HG02884 (cell line): ENCODE measurements around the gene TM7SF2.

Experiments
- ATAC-seq: cut with Tn5 transposase; IDR thresholded peaks from one replicate; pipeline ENCODE4 v1.9.1; 2021; ENCODE audit warnings: mild to moderate bottlenecking, moderate library complexity; ENCODE audit not compliant: unreplicated experiment

The TM7SF2 gene

DNA sequence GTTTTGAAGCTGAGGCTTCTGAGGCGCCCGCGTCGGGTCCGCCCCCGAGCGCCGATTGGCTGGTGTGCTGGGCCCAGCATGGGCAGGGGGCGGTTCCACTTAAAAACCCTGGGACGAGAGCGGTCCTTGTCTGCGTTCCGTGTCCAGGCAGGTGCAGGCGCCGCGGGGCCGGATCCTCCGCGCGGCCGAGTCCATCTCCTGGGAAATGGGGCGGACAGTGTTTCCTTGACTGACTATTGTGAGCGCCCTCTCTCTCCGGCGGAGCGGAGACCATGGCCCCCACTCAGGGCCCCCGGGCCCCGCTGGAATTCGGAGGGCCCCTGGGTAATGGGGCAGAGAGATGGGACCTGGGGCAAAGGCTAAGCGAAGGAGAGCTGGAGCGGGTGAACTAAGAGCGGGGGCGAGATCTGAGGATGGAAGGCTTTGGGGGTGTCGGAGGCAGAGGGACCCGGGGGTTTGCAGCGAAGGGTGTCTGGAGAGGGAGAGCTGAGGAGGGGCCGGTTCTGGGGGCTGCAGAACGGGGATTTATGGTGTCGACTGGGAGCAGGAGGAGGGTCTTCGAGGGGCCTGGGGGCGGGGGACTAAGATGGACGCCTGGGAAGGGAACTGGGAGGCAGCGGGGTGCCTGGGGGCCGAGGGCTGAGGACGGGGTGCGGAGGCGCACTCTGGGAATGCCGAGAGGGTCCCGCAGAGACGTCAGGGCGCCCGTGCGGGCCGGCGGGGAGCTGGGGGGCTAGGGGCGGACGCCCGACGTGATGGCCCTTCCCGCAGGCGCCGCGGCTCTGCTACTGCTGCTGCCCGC, at the start of gene TM7SF2:
TM7SF2 (plus strand) TSS at position 129 of the 802 bp plus-strand sequence; CDS start at position 273, 144 bp downstream.
- ATAC-seq = peak; percentile 56

DNA sequence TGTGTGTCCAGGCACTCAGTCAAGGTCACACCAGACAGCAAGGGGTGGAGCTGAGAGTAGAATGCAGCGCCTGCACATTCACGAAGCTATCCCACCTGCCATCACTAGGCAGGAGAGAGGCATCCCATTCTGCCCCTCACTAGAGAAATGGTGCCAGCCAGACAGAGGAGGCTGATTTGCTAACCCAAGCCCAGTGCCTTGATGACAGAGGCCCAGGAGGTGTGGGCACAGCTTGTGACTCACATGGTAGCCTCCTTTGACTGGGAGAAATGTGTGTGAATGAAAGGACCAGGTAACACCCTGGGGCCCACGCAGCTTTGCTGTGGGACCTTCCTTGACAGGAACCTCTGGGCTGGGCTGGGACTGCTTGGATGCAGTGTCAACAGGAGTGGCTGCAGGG, 48.1 kb upstream of the TM7SF2 start:
- no peak for ATAC-seq

DNA sequence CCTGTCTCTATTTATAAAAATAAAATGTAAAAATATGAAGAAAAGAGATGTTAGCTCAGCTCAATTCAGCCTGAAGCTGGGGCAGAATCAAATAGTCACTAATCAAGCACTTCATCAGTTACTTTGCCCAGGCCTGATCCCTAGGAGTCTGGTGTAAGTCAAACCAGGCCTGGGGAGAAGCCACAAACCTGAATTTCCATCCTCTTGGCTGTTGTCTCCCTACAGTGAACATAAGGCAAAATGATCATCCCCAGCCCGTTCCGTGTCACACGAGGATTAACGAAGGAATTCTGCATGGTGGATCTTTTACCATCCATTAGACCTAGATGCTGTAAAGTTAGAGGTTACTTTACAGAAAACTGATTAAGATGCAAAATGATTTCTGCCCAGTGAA, 46.8 kb upstream of the TM7SF2 start:
- ATAC-seq = no peak

DNA sequence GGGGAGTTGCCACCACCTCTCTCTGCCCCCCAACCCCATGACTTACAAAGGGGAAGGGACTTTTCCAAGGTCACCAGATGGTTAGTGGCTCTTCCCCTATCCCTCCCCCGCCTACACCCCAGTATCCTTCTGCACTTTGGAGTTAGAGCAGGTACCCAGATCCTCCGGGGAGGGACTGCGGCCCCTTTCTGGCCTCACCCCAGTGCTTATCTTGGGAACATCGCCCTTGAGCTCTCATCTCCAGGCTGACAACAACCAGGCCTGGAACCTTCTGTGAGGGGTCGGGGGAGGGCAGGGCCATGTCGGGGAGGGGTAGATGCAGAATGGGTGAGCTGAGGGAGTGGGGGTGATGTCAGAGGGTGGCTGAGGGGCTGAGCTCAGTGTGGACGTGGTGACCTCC, 45.8 kb upstream of the TM7SF2 start:
- ATAC-seq = no peak

DNA sequence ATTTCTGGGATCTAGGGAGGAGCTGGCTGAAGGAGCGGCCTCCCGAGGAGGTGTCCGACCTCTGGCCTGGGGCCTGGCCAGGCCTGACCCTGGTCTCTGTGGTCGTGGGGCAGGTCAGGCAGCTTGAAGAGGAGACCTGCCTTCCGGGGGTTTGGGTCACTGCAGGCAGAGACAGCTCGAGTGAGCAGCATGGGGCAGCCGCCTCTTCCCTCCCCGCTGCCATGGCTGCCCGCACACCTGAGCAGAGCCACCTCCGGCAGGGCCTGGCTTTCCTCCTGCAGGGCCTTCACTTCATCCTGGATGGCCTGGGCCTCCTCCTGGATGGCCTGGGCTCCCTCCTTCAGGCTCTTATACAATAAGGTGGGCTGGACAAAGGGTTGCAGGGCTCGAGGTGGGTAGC, 45.4 kb upstream of the TM7SF2 start:
- ATAC-seq = no peak

DNA sequence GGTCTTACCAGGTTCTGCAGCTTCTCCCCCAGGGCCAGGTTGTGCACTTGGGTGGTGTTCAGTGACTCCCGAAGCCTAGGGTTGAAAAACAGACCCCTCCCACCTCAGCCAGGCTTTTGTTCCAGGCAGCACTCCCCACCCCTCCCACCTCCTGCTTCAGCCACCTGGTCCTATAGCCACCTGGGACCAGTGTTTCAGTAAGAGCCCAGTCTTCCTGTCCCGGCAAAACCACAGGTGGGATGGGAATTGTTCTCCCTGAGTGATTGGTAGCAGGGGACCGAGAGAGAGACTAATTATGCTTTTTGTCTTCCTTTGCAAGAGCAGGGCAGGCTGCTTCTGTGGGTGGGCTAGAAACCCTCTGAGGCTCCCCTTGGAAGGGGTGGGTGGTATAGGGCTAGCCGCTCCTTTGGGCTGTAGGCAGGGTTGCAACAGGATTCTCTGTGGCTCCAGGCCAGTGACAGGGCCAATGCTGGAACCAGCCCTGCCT, 44.8 kb upstream of the TM7SF2 start:
- ATAC-seq = no peak

DNA sequence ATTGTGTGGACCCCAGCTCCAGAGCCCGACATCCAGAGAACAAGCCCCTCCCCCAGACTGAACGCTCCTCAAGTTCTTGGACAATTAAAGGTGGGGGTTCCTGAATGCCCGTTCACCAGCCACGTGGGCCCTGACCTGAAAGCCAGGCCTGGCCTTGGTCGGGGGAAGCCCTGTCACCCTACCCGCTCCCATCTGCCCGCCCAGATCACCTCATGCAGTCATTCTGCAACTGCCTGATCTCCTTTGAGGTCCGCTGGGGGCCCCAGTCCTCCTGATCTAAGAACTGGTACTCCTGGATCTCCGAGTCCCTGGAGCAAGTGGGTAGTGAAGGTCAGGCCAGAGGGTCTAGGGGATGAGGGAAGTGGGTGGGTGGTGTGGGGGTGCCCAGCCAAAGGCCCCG, 44.2 kb upstream of the TM7SF2 start:
- ATAC-seq = no peak

DNA sequence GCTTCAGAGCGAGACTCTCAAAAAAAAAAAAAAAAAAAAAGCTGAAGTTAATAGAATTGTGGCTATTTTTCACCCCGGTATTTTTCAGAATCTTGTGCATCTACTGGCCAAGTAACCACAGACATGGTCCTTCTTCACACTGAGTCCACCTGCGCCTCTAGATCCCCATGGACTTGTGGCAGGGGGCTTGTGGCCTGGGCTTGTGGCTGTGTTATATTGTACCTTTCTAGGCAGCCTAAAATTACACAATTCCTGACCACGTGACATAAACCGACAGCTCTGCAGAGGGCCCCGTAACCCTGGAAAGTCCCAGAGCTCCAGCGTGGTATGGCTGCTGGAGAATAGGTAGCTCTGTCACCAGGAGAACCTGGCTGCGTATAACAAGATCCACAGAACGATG, 42.5 kb upstream of the TM7SF2 start:
- ATAC-seq = no peak

DNA sequence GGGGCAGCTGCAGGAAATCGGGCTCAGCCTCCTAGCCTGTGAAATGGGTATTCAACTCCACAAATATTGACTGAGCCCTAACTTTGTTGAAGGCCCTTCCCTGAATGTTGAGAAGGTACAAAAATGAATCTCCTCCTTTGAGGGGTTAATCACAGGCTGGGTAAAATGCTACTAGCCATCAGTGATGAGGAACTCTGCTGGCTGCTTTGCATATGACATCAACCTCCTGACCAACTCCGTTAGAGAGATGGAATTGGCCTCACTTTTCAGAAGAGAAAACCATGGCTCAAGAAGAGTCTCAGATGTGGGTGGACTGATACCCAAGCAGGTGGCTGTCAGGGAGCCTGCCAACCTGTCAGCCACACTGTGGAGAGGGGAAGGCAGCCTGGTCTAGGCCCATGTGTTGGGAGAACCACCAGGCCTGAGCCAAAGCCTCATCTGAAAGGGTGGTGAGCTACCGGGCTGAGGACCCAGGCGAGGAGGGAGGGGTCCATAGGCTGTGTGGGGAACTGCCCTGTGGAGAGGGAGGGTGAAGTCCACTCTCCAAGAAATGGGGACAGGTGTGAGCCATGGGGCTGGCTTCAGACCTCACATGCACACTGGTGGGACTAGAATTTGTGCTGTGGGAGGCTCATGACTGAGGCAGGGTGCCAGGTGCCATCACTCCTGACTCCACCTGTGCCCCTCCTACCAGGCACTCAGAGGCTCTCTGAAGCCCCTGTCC, 39.6 kb upstream of the TM7SF2 start:
- ATAC-seq = no peak

DNA sequence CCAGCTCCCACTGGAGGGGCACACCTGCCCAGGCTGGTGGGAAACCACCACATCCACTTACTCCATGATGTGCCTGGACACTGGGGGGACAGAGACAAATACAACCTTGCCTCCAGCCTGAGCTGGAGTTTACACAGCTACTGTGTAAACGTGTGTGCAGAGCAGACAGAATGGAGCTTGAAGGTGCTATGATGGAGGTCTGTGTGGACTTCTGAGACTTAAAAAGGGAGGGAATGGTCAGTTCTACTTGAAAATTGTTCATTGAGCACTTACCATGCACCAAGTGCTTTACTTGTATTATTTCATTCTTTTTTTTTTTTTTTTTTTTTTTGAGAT, 39.1 kb upstream of the TM7SF2 start:
- ATAC-seq = no peak

DNA sequence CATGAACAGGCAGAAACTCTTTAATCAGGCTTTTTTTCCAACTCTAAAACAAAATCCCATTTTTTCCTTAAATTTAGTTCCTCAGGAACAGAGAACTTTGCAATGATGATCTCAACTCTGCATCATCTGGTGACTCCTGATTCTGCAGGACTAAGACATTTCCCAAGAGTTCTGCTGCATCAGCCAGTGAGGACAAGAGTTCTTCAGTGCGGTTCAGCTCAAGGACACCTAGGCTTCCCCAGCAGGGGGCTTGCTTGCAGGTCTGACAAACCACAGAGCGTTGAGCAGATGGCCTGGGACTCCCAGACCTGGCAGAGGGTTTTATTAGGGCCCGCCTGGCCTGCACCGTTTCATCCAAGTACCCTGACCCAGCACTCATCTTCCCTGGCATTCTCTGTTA, 34.2 kb upstream of the TM7SF2 start:
- no peak for ATAC-seq

DNA sequence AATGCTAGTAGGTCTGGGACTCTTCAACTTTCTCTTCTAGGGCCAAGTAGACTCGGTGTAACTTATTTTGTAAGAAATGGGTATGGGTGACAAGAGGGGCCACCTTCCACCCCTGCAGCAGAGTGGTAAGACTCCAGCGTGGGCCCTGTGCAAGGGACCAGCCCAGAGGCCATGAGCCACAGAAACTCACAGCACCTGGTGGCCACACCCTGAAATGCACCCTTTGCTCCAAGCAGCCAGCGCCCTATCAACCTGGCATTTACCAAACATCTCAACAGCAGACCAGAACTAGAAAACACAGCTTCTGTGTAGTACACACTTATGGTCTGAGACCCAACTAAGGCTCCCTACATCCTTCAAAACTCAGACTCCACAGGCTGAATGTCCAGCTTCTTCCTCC, 33.5 kb upstream of the TM7SF2 start:
- ATAC-seq = no peak

DNA sequence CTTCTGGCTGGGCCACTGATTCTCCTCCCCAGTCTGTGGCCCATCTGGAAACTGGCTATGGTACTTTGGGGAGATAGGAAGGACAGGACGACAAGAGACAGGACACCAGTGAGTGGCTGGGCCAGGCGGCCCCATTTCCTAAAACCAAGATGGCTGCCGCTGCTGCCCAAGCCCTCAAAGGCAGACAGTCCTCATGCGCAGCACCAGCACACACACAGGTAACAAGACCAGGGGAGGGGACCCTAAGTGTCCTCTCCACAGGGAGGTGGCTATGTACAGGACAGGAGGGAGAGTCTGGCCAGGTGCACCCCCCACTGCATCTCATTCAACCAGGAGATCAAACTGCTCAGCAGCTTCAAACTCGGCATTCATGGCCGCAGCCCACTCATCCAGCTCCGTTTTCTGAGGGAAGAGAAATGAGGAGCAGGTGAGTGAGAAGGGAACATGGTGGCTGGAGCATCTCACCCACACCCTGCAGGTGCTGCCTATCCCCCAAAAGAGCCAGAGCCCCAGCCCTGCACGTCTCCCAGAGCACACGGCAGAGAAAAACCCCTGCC, 32.8 kb upstream of the TM7SF2 start:
- ATAC-seq = no peak

DNA sequence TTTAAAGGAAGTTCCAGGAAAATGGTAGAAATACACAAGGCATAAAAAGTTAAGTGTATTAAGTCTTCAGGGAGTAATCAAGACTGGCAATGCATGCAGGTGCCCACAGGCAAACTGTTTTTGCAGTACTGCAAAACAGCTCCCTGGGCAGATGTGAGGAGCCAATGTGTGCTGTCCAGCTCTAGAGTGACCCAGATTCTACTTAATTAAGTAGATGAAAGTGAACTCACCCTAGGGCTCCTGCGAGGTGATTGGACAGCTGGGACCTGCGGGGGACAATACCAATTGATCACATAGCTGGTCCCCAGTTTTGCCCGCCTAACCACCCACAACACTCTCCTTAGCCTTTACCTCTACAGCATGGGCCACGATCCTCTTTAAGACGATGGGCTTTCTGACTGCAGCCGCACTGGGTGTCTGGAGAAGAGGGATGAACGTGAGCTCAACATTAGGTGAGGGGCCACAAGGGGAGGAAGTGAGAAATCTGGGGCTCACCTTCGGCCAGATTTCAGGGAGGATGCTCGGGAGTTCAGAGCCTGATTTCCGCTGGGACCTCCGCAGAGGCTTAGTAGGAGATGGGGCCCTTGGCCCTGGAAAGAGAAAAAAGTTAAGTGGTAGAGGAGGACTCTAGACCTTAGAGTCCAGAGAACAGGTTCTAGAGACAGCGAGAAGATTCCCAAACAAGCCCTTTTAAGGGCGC, 28.4 kb upstream of the TM7SF2 start:
- no peak for ATAC-seq

DNA sequence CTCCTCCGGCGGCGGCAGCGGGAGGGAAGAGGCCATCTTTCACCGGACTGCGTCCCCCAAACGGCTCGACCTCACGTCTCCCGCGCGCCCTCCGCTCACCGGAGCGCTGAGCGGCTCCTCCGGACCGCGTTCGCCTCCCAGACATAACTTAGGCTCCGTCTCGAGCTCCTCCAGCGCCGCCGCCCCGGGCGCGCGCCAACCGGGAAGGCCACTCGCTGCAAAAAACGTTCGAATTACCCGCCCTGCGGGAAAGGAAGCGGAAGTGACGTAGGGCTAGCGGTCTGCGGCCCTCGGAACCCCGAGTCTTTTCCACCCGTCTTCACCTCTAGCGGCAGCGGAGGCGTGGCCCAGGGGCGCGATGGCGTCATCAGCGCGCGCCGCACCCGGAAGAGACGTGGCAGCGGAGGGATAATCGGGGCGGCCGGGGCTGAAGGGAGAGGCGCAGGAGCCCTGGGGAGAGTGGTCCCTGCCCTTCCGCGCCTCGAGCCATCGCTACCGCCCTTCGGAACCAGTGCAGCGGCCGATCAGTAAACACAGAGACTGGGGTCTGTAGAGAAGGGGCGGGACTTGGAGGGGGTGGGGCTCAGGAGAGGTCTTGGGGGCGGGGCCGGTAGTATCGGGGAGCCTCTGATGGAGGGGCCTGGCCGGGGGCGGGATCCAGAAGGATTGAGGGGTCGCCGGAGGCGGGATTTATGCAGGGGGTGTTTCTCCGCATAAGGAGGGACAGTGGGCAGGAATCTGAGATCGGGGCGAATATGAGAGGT, 27.7 kb upstream of the TM7SF2 start, which contains the start of the genes CDCA5 and ZFPL1:
CDCA5 (minus strand) TSS at position 207 of the 764 bp plus-strand sequence; CDS start at position 145, 62 bp downstream.
ZFPL1 (plus strand) TSS at position 389 of the 764 bp plus-strand sequence. CDS start 477 bp downstream, outside the sequence.
- ATAC-seq = peak; percentile 87

DNA sequence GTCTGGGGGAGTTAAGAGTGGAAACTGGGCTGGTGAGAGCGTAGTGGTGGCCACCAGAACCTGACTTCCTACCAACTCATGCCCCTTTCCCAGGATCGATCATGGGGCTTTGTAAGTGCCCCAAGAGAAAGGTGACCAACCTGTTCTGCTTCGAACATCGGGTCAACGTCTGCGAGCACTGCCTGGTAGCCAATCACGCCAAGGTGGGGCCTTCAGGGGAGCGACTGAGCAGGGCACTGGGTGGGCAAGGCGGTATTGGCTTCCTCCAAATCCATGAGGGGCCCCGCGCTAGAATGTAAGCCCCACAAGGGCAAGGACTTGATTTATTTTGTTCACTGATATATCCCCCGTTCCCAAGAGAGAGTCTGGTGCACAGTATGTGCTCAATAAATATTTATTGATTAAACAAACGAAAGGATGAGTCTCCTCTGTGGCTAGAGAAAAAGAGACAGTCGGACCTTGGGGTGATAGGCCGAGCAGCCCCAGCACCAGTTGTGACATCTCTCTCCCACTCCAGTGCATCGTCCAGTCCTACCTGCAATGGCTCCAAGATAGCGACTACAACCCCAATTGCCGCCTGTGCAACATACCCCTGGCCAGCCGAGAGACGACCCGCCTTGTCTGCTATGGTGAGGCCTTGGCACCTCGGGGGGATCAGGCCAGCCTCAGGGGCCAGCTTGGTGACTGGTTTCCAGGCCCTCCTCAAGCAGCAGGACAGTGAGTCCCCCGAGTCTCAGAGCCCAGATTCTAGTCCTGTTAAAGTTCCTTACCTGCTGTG, 26.9 kb upstream of the TM7SF2 start:
- ATAC-seq = no peak

DNA sequence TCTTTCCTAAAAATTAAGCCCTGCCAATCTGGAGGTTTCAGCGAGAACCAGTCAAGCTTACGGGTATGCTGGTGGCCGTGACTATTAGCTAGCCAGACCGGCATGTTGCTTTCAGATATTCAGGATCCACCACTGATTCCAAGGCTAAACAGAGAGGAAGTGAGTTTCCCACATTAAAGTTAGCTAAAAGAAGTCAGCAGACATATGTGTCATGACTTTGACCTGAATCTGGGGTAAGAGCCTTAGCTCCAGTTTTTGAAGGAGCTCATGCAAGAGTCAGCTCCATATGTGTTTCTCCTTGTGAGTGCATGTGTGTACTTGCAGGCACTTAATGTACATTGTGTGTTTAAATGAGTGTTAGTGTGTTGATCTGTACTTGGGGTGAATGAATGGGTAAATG, 26.2 kb upstream of the TM7SF2 start:
- no peak for ATAC-seq

DNA sequence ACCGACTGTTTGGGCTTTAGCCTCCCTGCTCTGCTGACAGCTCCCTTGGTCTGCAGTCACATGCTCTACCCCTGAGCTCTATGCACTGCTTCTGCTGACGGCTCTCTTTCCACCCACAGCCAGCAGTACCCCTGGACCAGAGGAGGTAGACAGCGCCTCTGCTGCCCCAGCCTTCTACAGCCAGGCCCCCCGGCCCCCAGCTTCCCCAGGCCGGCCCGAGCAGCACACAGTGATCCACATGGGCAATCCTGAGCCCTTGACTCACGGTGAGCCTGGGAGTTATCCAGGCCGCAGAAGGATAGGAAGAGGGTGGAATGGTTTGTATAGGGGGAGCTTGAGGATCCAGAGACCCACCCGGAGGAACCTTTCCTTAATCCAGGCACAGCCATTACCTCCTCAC, 24.9 kb upstream of the TM7SF2 start:
- no peak for ATAC-seq

DNA sequence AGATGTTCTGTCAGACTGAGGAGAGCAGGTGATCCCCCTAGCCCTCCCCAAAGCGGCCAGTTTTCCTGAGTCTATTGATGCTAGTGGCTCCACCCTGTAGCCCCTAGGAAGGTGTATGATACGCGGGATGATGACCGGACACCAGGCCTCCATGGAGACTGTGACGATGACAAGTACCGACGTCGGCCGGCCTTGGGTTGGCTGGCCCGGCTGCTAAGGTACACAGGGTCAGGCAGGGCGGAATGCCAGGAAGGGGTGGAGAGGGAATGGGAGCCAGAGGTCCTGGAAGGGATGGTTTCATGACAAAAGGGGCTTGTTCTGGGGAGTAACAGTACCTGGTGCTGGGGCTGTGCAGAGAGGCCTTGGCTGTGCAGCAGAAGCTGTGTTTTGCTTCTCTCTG, 24.5 kb upstream of the TM7SF2 start:
- ATAC-seq = no peak

DNA sequence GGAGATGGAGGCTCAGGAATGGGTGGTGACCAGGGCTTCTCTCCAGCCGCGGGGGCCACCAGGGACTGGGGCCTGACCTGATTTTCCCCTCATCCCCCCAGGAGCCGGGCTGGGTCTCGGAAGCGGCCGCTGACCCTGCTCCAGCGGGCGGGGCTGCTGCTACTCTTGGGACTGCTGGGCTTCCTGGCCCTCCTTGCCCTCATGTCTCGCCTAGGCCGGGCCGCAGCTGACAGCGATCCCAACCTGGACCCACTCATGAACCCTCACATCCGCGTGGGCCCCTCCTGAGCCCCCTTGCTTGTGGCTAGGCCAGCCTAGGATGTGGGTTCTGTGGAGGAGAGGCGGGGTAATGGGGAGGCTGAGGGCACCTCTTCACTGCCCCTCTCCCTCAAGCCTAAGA, 23.8 kb upstream of the TM7SF2 start:
- no peak for ATAC-seq
